Astrocyte (in vitro differentiated cells and primary cell): ENCODE data around the gene TMEM266. TPM values are rescaled to one million over a fixed set of nuclear protein-coding genes. Genes with fewer than 3 reads are reported as not detected.

Source experiments
- DNase-seq: peaks from one replicate; pipeline ENCODE4 v3.0.0-alpha.2; 2010; ENCODE audit warnings: low read depth
- FAIRE-seq: peaks from 2 replicates; lab custom pipeline; 2011; peaks lifted over from hg19 to GRCh38; lab: Jason Lieb, UNC
- H2AFZ ChIP-seq: 2 replicates; pipeline ENCODE4 v1.6.0; 2012; ENCODE audit warnings: low read depth, low read length, inconsistent platforms
- H3K27ac ChIP-seq: 2 replicates; pipeline ENCODE4 v1.5.1; 2011; ENCODE audit warnings: low read depth, low read length, inconsistent platforms
- H3K27me3 ChIP-seq: 2 replicates; pipeline ENCODE4 v1.6.0; 2011; ENCODE audit warnings: low read length, inconsistent platforms; ENCODE audit not compliant: insufficient read depth
- H3K36me3 ChIP-seq: 2 replicates; pipeline ENCODE4 v1.5.1; 2011; ENCODE audit warnings: low read length, inconsistent platforms; ENCODE audit not compliant: insufficient read depth
- H3K4me1 ChIP-seq: 2 replicates; pipeline ENCODE4 v1.5.1; 2011; ENCODE audit warnings: low read length, inconsistent platforms; ENCODE audit not compliant: insufficient read depth
- H3K4me2 ChIP-seq: 2 replicates; pipeline ENCODE4 v1.6.0; 2012; ENCODE audit warnings: low read length, inconsistent platforms
- H3K4me3 ChIP-seq: 2 replicates; pipeline ENCODE4 v1.5.1; 2011; ENCODE audit warnings: low read depth, mild to moderate bottlenecking, low read length, inconsistent platforms; ENCODE audit not compliant: insufficient read depth
- H3K79me2 ChIP-seq: 2 replicates; pipeline ENCODE4 v1.6.0; 2012; ENCODE audit warnings: mild to moderate bottlenecking, low read length, inconsistent platforms; ENCODE audit not compliant: insufficient read depth
- H3K9ac ChIP-seq: 2 replicates; pipeline ENCODE4 v1.6.0; 2012; ENCODE audit warnings: mild to moderate bottlenecking, low read length, inconsistent platforms
- H3K9me3 ChIP-seq: 2 replicates; pipeline ENCODE4 v1.5.1; 2012; ENCODE audit warnings: low read depth, mild to moderate bottlenecking, low read length, inconsistent platforms; ENCODE audit not compliant: insufficient read depth
- H4K20me1 ChIP-seq: 2 replicates; pipeline ENCODE4 v1.6.0; 2012; ENCODE audit warnings: low read length, inconsistent platforms; ENCODE audit not compliant: insufficient read depth
- H3K27ac Mint-ChIP-seq: one replicate; pipeline ENCODE4 v1.8.0; 2021; ENCODE audit warnings: mild to moderate bottlenecking, mixed read lengths; ENCODE audit not compliant: unreplicated experiment
- H3K27me3 Mint-ChIP-seq: one replicate; pipeline ENCODE4 v1.8.0; 2021; ENCODE audit warnings: low read depth, mixed read lengths; ENCODE audit not compliant: unreplicated experiment
- H3K36me3 Mint-ChIP-seq: one replicate; pipeline ENCODE4 v1.8.0; 2021; ENCODE audit warnings: low read depth, mixed read lengths; ENCODE audit not compliant: unreplicated experiment
- H3K4me1 Mint-ChIP-seq: one replicate; pipeline ENCODE4 v1.8.0; 2021; ENCODE audit warnings: low read depth, mixed read lengths; ENCODE audit not compliant: unreplicated experiment
- H3K4me3 Mint-ChIP-seq: one replicate; pipeline ENCODE4 v1.8.0; 2021; ENCODE audit warnings: mild to moderate bottlenecking, moderate library complexity, mixed read lengths; ENCODE audit not compliant: unreplicated experiment
- H3K9me3 Mint-ChIP-seq: one replicate; pipeline ENCODE4 v1.8.0; 2021; ENCODE audit warnings: mild to moderate bottlenecking, mixed read lengths; ENCODE audit not compliant: unreplicated experiment
- CTCF ChIP-seq: IDR thresholded peaks from 2 replicates; pipeline ENCODE4 v1.5.1; 2011; ENCODE audit warnings: low read depth, mild to moderate bottlenecking, inconsistent platforms, low read length, moderate library complexity; ENCODE audit not compliant: insufficient read depth
- EZH2 ChIP-seq: IDR thresholded peaks from 2 replicates; pipeline ENCODE4 v1.6.1; 2012; ENCODE audit warnings: mild to moderate bottlenecking, low read length, inconsistent platforms; ENCODE audit not compliant: insufficient read depth
- total RNA-seq: library from RNA; stranded (reverse); gene quantifications from 2 replicates; pipeline ENCODE4 v1.2.1, GENCODE V29; 2021

TMEM266 gene
- total RNA-seq, 1 donor from 2014 or later = 0.36 TPM

DNA sequence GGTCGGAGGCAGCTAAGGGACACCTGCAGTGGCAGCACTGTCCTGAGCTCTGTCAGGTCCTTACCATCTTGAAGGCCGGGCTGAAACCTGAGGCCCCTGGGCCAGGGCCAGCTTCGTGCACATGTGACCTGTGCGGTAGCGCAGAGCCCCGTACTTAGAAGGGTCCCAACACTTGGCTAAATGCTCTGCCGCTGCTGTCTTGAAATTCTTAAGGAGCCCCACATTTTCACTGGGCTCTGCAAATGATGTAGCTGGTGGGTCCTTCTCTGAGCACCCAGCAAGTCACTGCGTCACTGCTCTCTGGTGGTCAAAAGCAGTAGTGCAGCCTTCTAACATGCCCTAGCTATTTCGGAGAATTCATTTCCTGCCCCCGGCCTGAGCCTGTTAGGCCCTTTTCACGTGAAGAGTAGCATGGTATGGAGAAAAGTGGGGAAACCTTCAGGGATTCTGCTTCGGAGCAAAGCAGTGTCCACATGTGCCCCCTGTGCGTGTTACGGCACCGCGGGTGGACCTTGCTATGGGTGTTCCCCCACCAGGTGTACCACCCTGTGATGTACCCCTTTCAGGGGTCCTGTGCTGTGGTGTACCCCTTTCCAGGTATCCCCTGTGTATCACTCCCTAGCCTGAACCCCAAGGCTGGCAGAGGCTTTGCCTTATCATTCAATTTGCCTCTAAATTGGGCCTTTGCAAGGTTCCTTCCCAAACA lies 79.7 kb downstream of the TMEM266 start:
- H3K79me2 ChIP-seq = no peaks in the 10 kb centered on the region
- no peaks in the 10 kb centered on the region for H3K4me1 ChIP-seq
- Mint-ChIP-seq H3K9me3 (no peaks in the 10 kb centered on the region), H3K36me3 (peaks cover 2% of the 10 kb centered on the region), H3K4me3 (no peak overlapping the region), H3K27ac (no peak overlapping the region), H3K4me1 (no peaks in the 10 kb centered on the region), H3K27me3 (peaks cover 22% of the 10 kb centered on the region)
- FAIRE-seq (no peak), DNase-seq (peak; percentile 18)
- H3K4me3 ChIP-seq = no peak overlapping the region
- peak overlapping the region; percentile 45 for H3K4me2 ChIP-seq
- H3K9ac ChIP-seq = no peak overlapping the region
- H3K27me3 ChIP-seq = peaks cover 24% of the 10 kb centered on the region
- H3K9me3 ChIP-seq = no peaks in the 10 kb centered on the region
- H3K27ac ChIP-seq = no peak overlapping the region
- H2AFZ ChIP-seq = peak overlapping the region; percentile 48
- no peaks in the 10 kb centered on the region for H3K36me3 ChIP-seq
- no peaks in the 10 kb centered on the region for H4K20me1 ChIP-seq
- peak; percentile 97 for TF ChIP-seq CTCF
- TF ChIP-seq EZH2 = no peak

GRCh38 chr15:76140074-76140464 lies 80.3 kb downstream of the TMEM266 start:
- TF ChIP-seq CTCF (no peak), EZH2 (no peak)
- Mint-ChIP-seq H3K4me3 (no peak overlapping the region), H3K27ac (no peak overlapping the region), H3K9me3 (no peaks in the 10 kb centered on the region), H3K4me1 (no peaks in the 10 kb centered on the region), H3K36me3 (peaks cover 2% of the 10 kb centered on the region), H3K27me3 (peaks cover 25% of the 10 kb centered on the region)
- Histone ChIP-seq H3K4me1 (no peaks in the 10 kb centered on the region), H3K27me3 (peaks cover 28% of the 10 kb centered on the region), H3K9ac (no peak overlapping the region), H3K9me3 (no peaks in the 10 kb centered on the region), H3K4me2 (peak overlapping the region; percentile 45), H3K27ac (no peak overlapping the region), H2AFZ (peak overlapping the region; percentile 48), H3K4me3 (no peak overlapping the region), H3K36me3 (no peaks in the 10 kb centered on the region), H3K79me2 (no peaks in the 10 kb centered on the region), H4K20me1 (no peaks in the 10 kb centered on the region)
- DNase-seq (no peak), FAIRE-seq (no peak)

DNA sequence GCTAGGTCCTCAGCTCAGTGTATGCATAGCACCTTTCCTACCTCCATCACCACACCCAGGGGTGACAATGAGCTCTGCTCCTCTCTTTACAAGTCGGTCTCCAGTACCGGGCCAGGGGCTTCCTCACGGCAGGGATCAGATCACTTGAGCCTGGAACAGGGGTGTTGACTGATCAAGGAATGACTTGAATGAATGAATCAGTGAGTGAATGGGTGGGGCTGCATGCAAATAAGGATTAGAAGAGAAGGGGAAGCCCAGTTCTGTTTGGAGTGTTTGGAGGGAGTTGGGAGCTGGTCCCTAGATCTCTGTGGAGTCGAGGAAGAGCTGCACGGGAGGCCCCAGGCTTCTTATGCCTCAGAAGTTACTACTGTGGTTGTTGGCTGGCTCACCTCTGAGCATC lies 87.0 kb downstream of the TMEM266 start:
- H3K27ac ChIP-seq = no peak overlapping the region
- H3K79me2 ChIP-seq = no peaks in the 10 kb centered on the region
- no peak overlapping the region for H2AFZ ChIP-seq
- no peaks in the 10 kb centered on the region for H3K36me3 Mint-ChIP-seq
- H3K27ac Mint-ChIP-seq = no peak overlapping the region
- no peak overlapping the region for H3K4me3 ChIP-seq
- no peaks in the 10 kb centered on the region for H3K4me1 ChIP-seq
- no peaks in the 10 kb centered on the region for H4K20me1 ChIP-seq
- no peaks in the 10 kb centered on the region for H3K9me3 ChIP-seq
- no peak for TF ChIP-seq EZH2
- no peak for TF ChIP-seq CTCF
- FAIRE-seq = no peak
- H3K4me2 ChIP-seq = no peak overlapping the region
- H3K9ac ChIP-seq = no peak overlapping the region
- H3K27me3 Mint-ChIP-seq = peaks cover 26% of the 10 kb centered on the region
- DNase-seq = no peak
- H3K4me1 Mint-ChIP-seq = peaks cover 13% of the 10 kb centered on the region
- H3K4me3 Mint-ChIP-seq = no peak overlapping the region
- H3K9me3 Mint-ChIP-seq = no peaks in the 10 kb centered on the region
- H3K27me3 ChIP-seq = peaks cover 31% of the 10 kb centered on the region
- no peaks in the 10 kb centered on the region for H3K36me3 ChIP-seq
